Measurements from ENCODE around the gene UBE2G1.

The UBE2G1 gene

GRCh38 chr17:4331614-4332013 is 34.9 kb downstream of the UBE2G1 start:
- Mint-ChIP-seq H3K36me3 (peaks cover 13% of the 10 kb centered on the region), H3K4me1 (peaks cover 55% of the 10 kb centered on the region), H3K27ac (no peak overlapping the region), H3K9me3 (no peaks in the 10 kb centered on the region), H3K4me3 (no peak overlapping the region)
- DNase-seq (ENCODE audit: low spot score in 2 of 2): no peak
- no peak for ATAC-seq

GRCh38 chr17:4329838-4330237 is 36.6 kb downstream of the UBE2G1 start:
- ATAC-seq (peak; percentile 44), DNase-seq (ENCODE audit: low spot score in 2 of 2) (no peak)
- H3K4me1 Mint-ChIP-seq: peaks cover 51% of the 10 kb centered on the region
- H3K27ac Mint-ChIP-seq: no peak overlapping the region
- no peak overlapping the region for H3K4me3 Mint-ChIP-seq
- peaks cover 20% of the 10 kb centered on the region for H3K36me3 Mint-ChIP-seq
- no peaks in the 10 kb centered on the region for H3K9me3 Mint-ChIP-seq

- DNase-seq (ENCODE audit: low spot score in 2 of 2): no peak
- no peak overlapping the region for H3K4me3 Mint-ChIP-seq
- peaks cover 44% of the 10 kb centered on the region for H3K4me1 Mint-ChIP-seq
- peak overlapping the region; percentile 14 for H3K27ac Mint-ChIP-seq
- H3K9me3 Mint-ChIP-seq: no peaks in the 10 kb centered on the region
- H3K36me3 Mint-ChIP-seq: peaks cover 20% of the 10 kb centered on the region
- ATAC-seq: no peak
These were observed 38.9 kb downstream of the UBE2G1 start for GRCh38 chr17:4327606-4328005.

- peaks cover 20% of the 10 kb centered on the region for H3K36me3 Mint-ChIP-seq
- H3K4me1 Mint-ChIP-seq: peaks cover 42% of the 10 kb centered on the region
- H3K27ac Mint-ChIP-seq: no peak overlapping the region
- no peak for ATAC-seq
- no peak for DNase-seq (ENCODE audit: low spot score in 2 of 2)
- no peaks in the 10 kb centered on the region for H3K9me3 Mint-ChIP-seq
- no peak overlapping the region for H3K4me3 Mint-ChIP-seq
These were observed 39.9 kb downstream of the UBE2G1 start for GRCh38 chr17:4326608-4327007.

- Mint-ChIP-seq H3K36me3 (peaks cover 19% of the 10 kb centered on the region), H3K27ac (no peak overlapping the region), H3K4me1 (peaks cover 38% of the 10 kb centered on the region), H3K4me3 (no peak overlapping the region), H3K9me3 (no peaks in the 10 kb centered on the region)
- DNase-seq (ENCODE audit: low spot score in 2 of 2): no peak
- no peak for ATAC-seq
These were observed 40.4 kb downstream of the UBE2G1 start for GRCh38 chr17:4326112-4326511.

- no peak for ATAC-seq
- peaks cover 39% of the 10 kb centered on the region for H3K4me1 Mint-ChIP-seq
- DNase-seq (ENCODE audit: low spot score in 2 of 2): no peak
- no peaks in the 10 kb centered on the region for H3K9me3 Mint-ChIP-seq
- no peak overlapping the region for H3K27ac Mint-ChIP-seq
- H3K36me3 Mint-ChIP-seq: peaks cover 14% of the 10 kb centered on the region
- no peak overlapping the region for H3K4me3 Mint-ChIP-seq
These were observed 42.0 kb downstream of the UBE2G1 start for GRCh38 chr17:4324463-4324862.

- Mint-ChIP-seq H3K36me3 (no peaks in the 10 kb centered on the region), H3K9me3 (no peaks in the 10 kb centered on the region), H3K4me3 (no peak overlapping the region), H3K27ac (peak overlapping the region; percentile 66), H3K4me1 (peaks cover 48% of the 10 kb centered on the region)
- DNase-seq (ENCODE audit: low spot score in 2 of 2) (no peak), ATAC-seq (no peak)
These were observed 47.3 kb downstream of the UBE2G1 start for GRCh38 chr17:4319221-4319620.

GRCh38 chr17:4318596-4318995 is 47.9 kb downstream of the UBE2G1 start:
- no peak overlapping the region for H3K4me3 Mint-ChIP-seq
- no peaks in the 10 kb centered on the region for H3K36me3 Mint-ChIP-seq
- H3K27ac Mint-ChIP-seq: peak overlapping the region; percentile 66
- no peak for ATAC-seq
- no peak for DNase-seq (ENCODE audit: low spot score in 2 of 2)
- H3K9me3 Mint-ChIP-seq: no peaks in the 10 kb centered on the region
- peaks cover 48% of the 10 kb centered on the region for H3K4me1 Mint-ChIP-seq

- H3K4me1 Mint-ChIP-seq: peaks cover 48% of the 10 kb centered on the region
- H3K4me3 Mint-ChIP-seq: no peak overlapping the region
- no peaks in the 10 kb centered on the region for H3K9me3 Mint-ChIP-seq
- H3K36me3 Mint-ChIP-seq: no peaks in the 10 kb centered on the region
- ATAC-seq (no peak), DNase-seq (ENCODE audit: low spot score in 2 of 2) (no peak)
- H3K27ac Mint-ChIP-seq: peak overlapping the region; percentile 66
These were observed 48.3 kb downstream of the UBE2G1 start for GRCh38 chr17:4318186-4318585.

GRCh38 chr17:4317610-4318009 is 48.9 kb downstream of the UBE2G1 start:
- no peak overlapping the region for H3K4me3 Mint-ChIP-seq
- H3K36me3 Mint-ChIP-seq: no peaks in the 10 kb centered on the region
- H3K4me1 Mint-ChIP-seq: peaks cover 51% of the 10 kb centered on the region
- no peaks in the 10 kb centered on the region for H3K9me3 Mint-ChIP-seq
- ATAC-seq: no peak
- no peak for DNase-seq (ENCODE audit: low spot score in 2 of 2)
- no peak overlapping the region for H3K27ac Mint-ChIP-seq

GRCh38 chr17:4316648-4317047 is 49.8 kb downstream of the UBE2G1 start:
- Mint-ChIP-seq H3K36me3 (no peaks in the 10 kb centered on the region), H3K9me3 (no peaks in the 10 kb centered on the region), H3K4me1 (peaks cover 54% of the 10 kb centered on the region), H3K27ac (no peak overlapping the region), H3K4me3 (no peak overlapping the region)
- DNase-seq (ENCODE audit: low spot score in 2 of 2) (no peak), ATAC-seq (no peak)

GRCh38 chr17:4314618-4315017 is 51.9 kb downstream of the UBE2G1 start:
- ATAC-seq (no peak), DNase-seq (ENCODE audit: low spot score in 2 of 2) (no peak)
- no peaks in the 10 kb centered on the region for H3K36me3 Mint-ChIP-seq
- no peak overlapping the region for H3K4me3 Mint-ChIP-seq
- peak overlapping the region; percentile 41 for H3K27ac Mint-ChIP-seq
- H3K4me1 Mint-ChIP-seq: peaks cover 72% of the 10 kb centered on the region
- no peaks in the 10 kb centered on the region for H3K9me3 Mint-ChIP-seq

- no peak for ATAC-seq
- no peaks in the 10 kb centered on the region for H3K36me3 Mint-ChIP-seq
- H3K4me3 Mint-ChIP-seq: peak overlapping the region; percentile 19
- DNase-seq (ENCODE audit: low spot score in 2 of 2): no peak
- H3K27ac Mint-ChIP-seq: peak overlapping the region; percentile 41
- H3K9me3 Mint-ChIP-seq: no peaks in the 10 kb centered on the region
- H3K4me1 Mint-ChIP-seq: peaks cover 71% of the 10 kb centered on the region
These were observed 52.3 kb downstream of the UBE2G1 start for GRCh38 chr17:4314179-4314578.

- Mint-ChIP-seq H3K4me3 (peak overlapping the region; percentile 19), H3K27ac (peak overlapping the region; percentile 41), H3K4me1 (peaks cover 69% of the 10 kb centered on the region), H3K36me3 (no peaks in the 10 kb centered on the region), H3K9me3 (no peaks in the 10 kb centered on the region)
- DNase-seq (ENCODE audit: low spot score in 2 of 2) (no peak), ATAC-seq (peak; percentile 24)
These were observed 53.0 kb downstream of the UBE2G1 start for GRCh38 chr17:4313221-4314114.

- DNase-seq (ENCODE audit: low spot score in 2 of 2) (no peak), ATAC-seq (no peak)
- Mint-ChIP-seq H3K27ac (peak overlapping the region; percentile 77), H3K36me3 (peaks cover 14% of the 10 kb centered on the region), H3K9me3 (no peaks in the 10 kb centered on the region), H3K4me3 (no peak overlapping the region), H3K4me1 (peaks cover 66% of the 10 kb centered on the region)
These were observed 56.0 kb downstream of the UBE2G1 start for GRCh38 chr17:4310354-4311060.

GRCh38 chr17:4309897-4310296 is 56.6 kb downstream of the UBE2G1 start:
- Mint-ChIP-seq H3K36me3 (peaks cover 20% of the 10 kb centered on the region), H3K4me3 (no peak overlapping the region), H3K4me1 (peaks cover 68% of the 10 kb centered on the region), H3K9me3 (no peaks in the 10 kb centered on the region), H3K27ac (peak overlapping the region; percentile 77)
- no peak for ATAC-seq
- DNase-seq (ENCODE audit: low spot score in 2 of 2): no peak

Measured in stimulated activated effector memory CD8-positive, alpha-beta T cell treated with anti-CD3 and anti-CD28 coated beads, Interleukin-12 subunit alpha, Interleukin-12 subunit beta, amount 100 ng/mL, for 72 hours (primary cell).